ENCODE data around the gene MPPED2. TPM values are rescaled to one million over a fixed set of nuclear protein-coding genes. Genes with fewer than 3 reads are reported as not detected.

MPPED2 gene
- total and polyA plus RNA-seq, 10 of the 15 experiments (the other 5 are each of a cell fraction or from before 2014, with no cell fraction given): not detected

GRCh38 chr11:30533445-30533947 lies 52.7 kb downstream of the MPPED2 start (continued):
- no peak for TF ChIP-seq ZNF207 (IDR thresholded peaks at IDR 0.05; ENCODE audit: borderline replicate concordance)

GRCh38 chr11:30527566-30527965 lies 58.6 kb downstream of the MPPED2 start:
- no peaks in the 10 kb centered on the region for H4K20me1 ChIP-seq (ENCODE audit: control insufficient read depth, insufficient read depth)
- DNase-seq (ENCODE audit: low read depth, low spot score) (no peak), ATAC-seq (no peak), FAIRE-seq (no peak)
- no peak overlapping the region for H3K9ac ChIP-seq (ENCODE audit: control insufficient read depth, insufficient read depth, low read length)
- H3K4me2 ChIP-seq (ENCODE audit: control insufficient read depth, insufficient read depth): no peak overlapping the region
- TF ChIP-seq TCF12 (IDR thresholded peaks at IDR 0.05; ENCODE audit: low read depth, low read length) (no peak), RB1 (IDR thresholded peaks at IDR 0.05; ENCODE audit: borderline replicate concordance) (no peak), ATF3 (IDR thresholded peaks at IDR 0.05; ENCODE audit: borderline replicate concordance, extremely low read depth, low read depth, low read length) (no peak), SMARCA5 (IDR thresholded peaks at IDR 0.05) (no peak), NR2C2 (IDR thresholded peaks at IDR 0.05; ENCODE audit: borderline replicate concordance, control insufficient read depth, insufficient read length, low read depth) (no peak), EP300 (IDR thresholded peaks at IDR 0.05; ENCODE audit: borderline replicate concordance in 1 of 2, control insufficient read depth in 1 of 2, low read depth in 2 of 2, low read length in 2 of 2) (no peak), NR2F1 (conservative IDR thresholded peaks at IDR 0.05) (no peak), CTCF (IDR thresholded peaks at IDR 0.05 in 2 of 3, conservative IDR thresholded peaks at IDR 0.05 in 1 of 3; ENCODE audit: control insufficient read depth in 2 of 3, extremely low read depth in 1 of 3, insufficient read depth in 1 of 3, low read depth in 3 of 3, low read length in 3 of 3) (no peak), KLF5 (IDR thresholded peaks at IDR 0.05; ENCODE audit: partially characterized antibody) (no peak), SMC3 (IDR thresholded peaks at IDR 0.05; ENCODE audit: borderline replicate concordance, low read length) (no peak), CEBPZ (IDR thresholded peaks at IDR 0.05; ENCODE audit: low read depth, low read length) (no peak), NKRF (conservative IDR thresholded peaks at IDR 0.05) (no peak), GABPA (IDR thresholded peaks at IDR 0.05; ENCODE audit: low read depth) (no peak), KAT2A (conservative IDR thresholded peaks at IDR 0.05; ENCODE audit: control insufficient read depth, low read depth, low read length) (no peak)
- H3K4me1 ChIP-seq (ENCODE audit: control insufficient read depth, insufficient read depth, low read length): no peaks in the 10 kb centered on the region
- POLR2A ChIA-PET: no interaction called here
- CTCF ChIA-PET: no interaction called here
- RAD21 ChIA-PET (ENCODE audit: unreplicated experiment): no interaction called here
- 0% methylated on average over 3 of the region's 3 CpGs for WGBS (ENCODE audit: insufficient coverage, insufficient replicate concordance, low lambda C conversion rate, missing lambda C conversion rate)
- in situ Hi-C loops (cut with MboI): no loop called here
- H3K27me3 ChIP-seq (replicated peaks in 1 of 2; ENCODE audit: control insufficient read depth in 2 of 2, insufficient read depth in 2 of 2, low read length in 1 of 2): no peaks in the 10 kb centered on the region; a peak in 3 of 4 replicates
- intact Hi-C loops (cut with micrococcal nuclease; ENCODE audit: unreplicated experiment): no loop called here
- no TSS peak for BruUV-seq (replicated peaks)
- no peak overlapping the region for H3K27ac ChIP-seq (ENCODE audit: control insufficient read depth, insufficient read depth)
- SMC1A ChIA-PET (ENCODE audit: uncharacterized antibody, unreplicated experiment): no interaction called here
- H3K9me3 ChIP-seq (replicated peaks; ENCODE audit: control insufficient read depth, insufficient read depth, low read length): no peaks in the 10 kb centered on the region
- no peak overlapping the region for H2AFZ ChIP-seq (ENCODE audit: control insufficient read depth, low read depth, low read length)
- H3K79me2 ChIP-seq (ENCODE audit: control insufficient read depth, insufficient read depth, low read length): no peaks in the 10 kb centered on the region
- H3K4me3 ChIP-seq: no peak overlapping the region
- no peaks in the 10 kb centered on the region for H3K36me3 ChIP-seq (ENCODE audit: control insufficient read depth in 2 of 2, insufficient read depth in 2 of 2, low read length in 1 of 2)

All from GM12878 (cell line).